NCI-H1436 treated with DMSO at 0.1 percent for 48 hours (cell line): ENCODE measurements around the gene CYP20A1.
"Not testable (repeated sequence)": the region's sequence is repeated elsewhere in the genome, so short reads cannot be mapped to it uniquely, and the experiment has no call there.

Source experiments
- DNase-seq: peaks from one replicate; lab custom pipeline; 2025; lab: John Stamatoyannopoulos, UW

CYP20A1 gene

GRCh38 chr2:203238704-203239526 is at the start of gene CYP20A1:
Gene CYP20A1, plus strand, starts transcription at chr2:203239018. Its CDS starts 45 bp downstream, at chr2:203239063.
- DNase-seq: peak; percentile 74

GRCh38 chr2:203190547-203190946 is 48.3 kb upstream of the CYP20A1 start:
- DNase-seq: not testable (repeated sequence)

- DNase-seq: not testable (repeated sequence)
Observed at GRCh38 chr2:203191026-203191425, 47.8 kb upstream of the CYP20A1 start.

GRCh38 chr2:203191961-203192360 is 46.9 kb upstream of the CYP20A1 start:
- DNase-seq: no peak

GRCh38 chr2:203195331-203196036 is 43.3 kb upstream of the CYP20A1 start:
- no peak for DNase-seq

- DNase-seq: no peak
Observed at GRCh38 chr2:203200866-203201265, 38.0 kb upstream of the CYP20A1 start.

GRCh38 chr2:203201426-203201825 is 37.4 kb upstream of the CYP20A1 start:
- no peak for DNase-seq

- DNase-seq: no peak
Observed at GRCh38 chr2:203209538-203209937, 29.3 kb upstream of the CYP20A1 start.

GRCh38 chr2:203225423-203226039 is 13.3 kb upstream of the CYP20A1 start:
- no peak for DNase-seq

GRCh38 chr2:203229674-203230073 is 9.1 kb upstream of the CYP20A1 start:
- not testable (repeated sequence) for DNase-seq

- no peak for DNase-seq
Observed at GRCh38 chr2:203237346-203238238, 1.2 kb upstream of the CYP20A1 start.

GRCh38 chr2:203238292-203238703 is 520 bp upstream of the CYP20A1 start:
- DNase-seq: no peak

- DNase-seq: no peak
Observed at GRCh38 chr2:203240491-203240890, 1.7 kb downstream of the CYP20A1 start.

- no peak for DNase-seq
Observed at GRCh38 chr2:203242518-203242917, 3.7 kb downstream of the CYP20A1 start.

GRCh38 chr2:203246646-203247045 is 7.8 kb downstream of the CYP20A1 start:
- DNase-seq: no peak

- DNase-seq: no peak
Observed at GRCh38 chr2:203252818-203253217, 14.0 kb downstream of the CYP20A1 start.

- not testable (repeated sequence) for DNase-seq
Observed at GRCh38 chr2:203253422-203254095, 14.7 kb downstream of the CYP20A1 start.

- DNase-seq: no peak
Observed at GRCh38 chr2:203261326-203262159, 22.7 kb downstream of the CYP20A1 start.

GRCh38 chr2:203279288-203279687 is 40.5 kb downstream of the CYP20A1 start:
- no peak for DNase-seq

- DNase-seq: no peak
Observed at GRCh38 chr2:203280428-203281064, 41.7 kb downstream of the CYP20A1 start.
